SK-MEL-5 (cell line): ENCODE measurements around the gene GDPD3. TPM values are rescaled to one million over a fixed set of nuclear protein-coding genes. Genes with fewer than 3 reads are reported as not detected.
"Not testable (repeated sequence)": the region's sequence is repeated elsewhere in the genome, so short reads cannot be mapped to it uniquely, and the experiment has no call there.

Experiments
- DNase-seq: peaks from one replicate; pipeline ENCODE4 v3.0.0-alpha.2; 2016; ENCODE audit warnings: low read depth, low spot score
- in situ Hi-C: cut with HindIII; loops from 2 replicates; pipeline ENCODE4 v1.10.0; 2016; ENCODE audit warnings: low sequenced_read_pairs, high pct_unique_total_duplicates, low pct_unique_long_range_greater_than_20kb
- total RNA-seq: library from RNA; depleted of rRNA; stranded (reverse); fragments of >200 nt; shearing (Covaris generic); gene quantifications from 2 replicates; pipeline ENCODE4 v1.2.3, GENCODE V29; 2014

Gene GDPD3
- total RNA-seq, 1 experiment from 2014 or later: 0.34 TPM

DNA sequence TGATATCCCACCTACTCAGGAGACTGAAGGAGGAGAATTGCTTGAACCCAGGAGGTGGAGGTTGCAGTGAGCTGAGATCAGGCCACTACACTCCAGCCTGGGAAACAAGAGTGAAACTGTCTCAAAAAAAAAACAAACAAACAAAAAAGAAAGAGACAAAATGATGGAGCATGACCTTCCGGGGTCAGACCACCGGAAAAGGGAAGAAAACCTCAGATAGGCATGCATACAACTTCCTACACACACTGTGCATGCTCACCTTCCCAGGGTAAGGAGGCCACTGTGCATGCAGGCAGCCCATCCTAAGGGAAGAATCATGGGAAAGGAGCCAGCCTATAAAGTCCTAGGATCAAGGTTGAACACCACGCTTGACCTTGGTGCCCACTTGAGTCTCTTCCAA is 19.3 kb upstream of the GDPD3 start:
- in situ Hi-C loops: no loop called here
- no peak for DNase-seq

DNA sequence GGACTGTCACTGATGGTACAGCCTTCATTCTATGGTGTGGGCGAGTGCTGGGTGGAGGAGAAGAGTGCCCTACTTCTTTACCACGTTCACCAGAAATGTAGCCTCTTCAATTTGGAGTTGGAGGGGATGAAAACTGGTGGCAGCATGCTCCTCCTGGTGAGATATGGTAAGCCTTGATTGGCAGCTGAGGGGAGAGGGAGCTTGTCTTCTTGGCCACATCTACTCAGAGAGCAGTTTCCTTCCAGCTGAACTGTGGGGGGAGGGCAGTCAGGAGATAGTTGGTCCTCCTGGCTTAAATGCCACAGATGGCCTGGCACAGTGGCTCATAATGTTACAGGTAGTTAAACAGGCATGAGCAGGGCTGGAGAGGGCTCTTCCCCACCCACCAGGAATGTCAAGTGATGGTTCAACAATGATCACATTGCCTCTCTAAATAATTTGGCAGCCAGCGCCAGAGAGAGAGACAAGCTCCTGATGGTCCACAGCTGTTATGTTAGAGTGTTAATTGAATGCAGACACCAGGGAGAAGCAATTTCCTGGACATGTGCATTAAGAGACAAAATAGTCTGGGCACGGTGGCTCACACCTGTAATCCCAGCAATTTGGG is 18.6 kb upstream of the GDPD3 start:
- in situ Hi-C loops: no loop called here
- DNase-seq: no peak

DNA sequence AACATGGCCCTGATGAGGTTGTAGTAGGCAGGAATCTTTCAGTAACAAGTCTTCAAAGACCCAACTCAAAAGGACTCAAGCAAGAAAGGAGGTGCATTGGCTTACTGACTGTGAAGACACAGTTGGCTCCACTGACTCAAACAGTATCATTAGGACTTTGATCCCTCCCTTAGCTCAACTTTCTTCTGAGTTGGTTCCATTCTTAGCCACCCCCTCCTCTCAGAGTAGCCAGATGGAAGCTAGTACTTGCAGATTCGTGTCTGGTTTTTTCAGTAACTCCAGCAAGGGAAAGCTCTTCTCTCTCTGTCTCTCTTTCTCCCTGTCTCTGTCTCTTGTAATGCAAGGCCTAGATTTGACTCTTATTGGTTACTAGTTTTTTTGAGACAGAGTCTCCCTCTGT is 14.7 kb upstream of the GDPD3 start:
- no peak for DNase-seq
- in situ Hi-C loops: no loop called here

DNA sequence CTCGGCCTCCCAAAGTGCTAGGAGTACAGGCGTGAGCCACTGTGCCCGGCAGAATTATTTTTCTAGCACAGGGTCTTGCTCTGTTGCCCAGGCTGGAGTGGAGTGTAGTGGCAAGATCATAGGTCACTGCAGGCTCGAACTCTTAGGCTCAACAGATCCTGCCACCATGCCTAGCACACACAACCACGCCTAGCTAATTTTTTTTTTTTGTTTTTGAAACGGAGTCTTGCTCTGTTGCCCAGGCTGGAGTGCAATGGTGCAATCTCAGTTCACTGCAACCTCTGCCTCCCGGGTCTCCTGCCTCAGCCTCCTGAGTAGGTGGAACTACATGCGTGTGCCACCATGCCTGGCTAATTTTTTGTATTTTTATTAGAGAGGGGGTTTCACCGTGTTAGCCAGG is 12.4 kb upstream of the GDPD3 start:
- DNase-seq, in situ Hi-C loops: not testable (repeated sequence)

DNA sequence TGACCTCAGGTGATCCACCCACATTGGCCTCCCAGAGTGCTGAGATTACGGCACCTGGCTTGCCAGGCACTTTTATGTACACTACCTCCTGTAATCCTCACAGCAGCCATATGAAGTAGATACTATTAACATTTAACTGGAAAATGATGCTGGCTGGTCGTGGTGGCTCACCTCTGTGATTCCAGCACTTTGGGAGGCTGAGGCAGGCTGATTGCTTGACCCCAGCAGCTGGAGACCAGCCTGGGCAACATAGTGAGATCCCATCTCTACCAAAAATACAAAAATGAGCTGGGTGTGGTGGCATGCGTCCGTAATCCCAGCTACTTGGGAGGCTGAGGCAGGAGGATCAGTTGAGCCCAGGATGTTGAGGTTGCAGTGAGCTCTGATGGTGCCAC is 11.6 kb upstream of the GDPD3 start:
- in situ Hi-C loops: no loop called here
- DNase-seq: no peak

DNA sequence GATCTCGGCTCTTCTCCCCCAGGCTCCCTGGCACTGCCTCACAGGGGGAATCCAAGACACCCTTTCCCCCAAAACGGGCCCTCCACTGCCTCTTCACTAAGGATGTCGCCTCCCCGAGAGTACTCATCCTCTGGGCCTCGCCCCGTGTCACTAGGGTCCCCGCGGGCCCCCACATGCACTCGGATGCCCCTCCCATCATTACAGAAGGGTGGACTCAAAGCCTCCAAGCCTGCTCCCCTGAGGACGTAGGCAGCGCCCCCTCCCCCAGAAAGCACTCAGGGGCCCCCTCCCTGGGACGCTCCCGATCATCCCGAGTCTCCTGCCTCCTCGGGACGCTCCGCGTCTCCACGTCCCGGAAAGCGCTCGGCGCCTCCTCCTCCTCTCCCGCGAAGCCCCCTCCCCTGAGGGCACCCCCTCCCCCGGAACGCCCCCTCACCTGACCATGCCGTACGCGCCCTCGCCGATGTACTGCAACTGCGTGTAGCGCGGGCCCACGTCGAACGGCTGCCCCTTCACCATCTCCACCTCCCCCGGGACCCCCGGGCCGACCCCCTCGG is 9.3 kb upstream of the GDPD3 start:
- in situ Hi-C loops: no loop called here
- DNase-seq: no peak

DNA sequence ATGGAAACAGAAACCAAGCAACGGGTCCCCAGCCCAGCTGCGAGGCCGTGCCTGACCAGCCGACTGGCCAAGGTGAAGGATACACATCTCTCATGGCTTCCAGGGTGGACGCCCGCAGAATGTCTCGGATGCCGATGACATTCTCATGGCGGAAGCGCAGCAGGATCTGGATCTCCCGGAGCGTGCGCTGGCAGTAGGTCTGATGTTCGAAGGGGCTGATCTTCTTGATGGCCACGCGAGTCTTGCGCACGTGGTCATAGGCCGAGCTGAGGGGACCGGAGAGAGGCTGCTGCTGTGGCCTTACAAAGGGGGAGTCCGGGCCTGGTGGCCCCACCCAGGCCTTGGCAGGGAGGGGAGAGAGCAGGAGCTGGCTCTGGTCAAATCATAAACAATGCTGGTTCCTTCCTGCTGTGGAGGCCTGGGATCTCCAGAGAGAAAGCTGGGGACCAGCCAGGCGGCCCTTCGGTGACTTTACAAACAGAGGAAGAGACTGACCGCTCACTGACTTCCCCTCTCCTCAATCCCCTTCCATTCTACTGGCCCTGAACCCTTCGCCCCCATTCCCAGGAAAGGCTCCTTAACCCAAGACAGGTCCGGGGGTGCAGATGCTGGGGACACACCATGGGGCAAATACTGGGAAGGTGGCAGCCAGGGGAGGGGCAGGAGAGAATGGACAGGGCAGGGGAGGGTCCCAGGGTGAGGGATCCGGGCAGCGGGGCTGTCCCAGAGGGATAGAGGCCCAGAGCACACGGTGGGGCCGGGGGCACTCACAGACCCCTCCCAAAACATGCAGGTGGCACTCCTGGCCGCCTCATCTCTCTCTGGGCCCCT is 8.6 kb upstream of the GDPD3 start:
- DNase-seq: no peak
- in situ Hi-C loops: no loop called here

DNA sequence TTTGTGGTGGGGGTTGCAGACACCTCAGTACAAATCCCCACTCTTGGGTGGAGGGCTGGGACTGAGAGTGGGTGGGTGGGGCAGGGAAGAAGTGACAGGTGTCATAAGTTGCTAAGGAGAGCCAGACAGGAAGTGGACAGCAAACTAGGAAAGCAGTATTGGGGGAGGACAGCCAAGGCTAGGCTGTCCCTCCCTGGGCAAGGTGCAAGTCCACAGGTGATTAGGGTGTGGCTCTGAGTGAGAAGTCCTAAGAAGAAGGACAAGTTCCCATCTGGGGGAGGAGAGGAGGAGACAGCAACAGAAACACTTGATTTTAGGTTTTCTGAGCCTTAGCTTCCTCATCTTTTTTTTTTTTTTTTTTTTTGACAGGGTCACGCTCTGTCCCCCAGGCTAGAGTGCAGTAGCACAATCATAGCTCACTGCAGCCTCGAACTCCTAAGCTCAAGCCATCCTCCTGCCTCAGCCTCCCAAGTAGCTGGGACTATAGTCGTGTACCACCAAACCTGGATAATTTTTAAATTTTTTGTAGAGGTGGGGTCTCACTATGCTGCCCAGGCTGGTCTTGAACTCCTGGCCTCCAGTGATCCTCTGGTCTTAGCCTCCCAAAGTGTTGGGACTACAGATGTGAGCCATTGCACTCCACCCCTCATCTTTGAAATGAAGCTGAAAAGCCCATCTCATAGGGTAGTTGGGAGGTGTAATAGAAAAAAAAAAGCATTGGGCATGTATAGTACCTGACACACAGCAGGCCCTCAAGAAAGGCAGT is 7.2 kb upstream of the GDPD3 start:
- no peak for DNase-seq
- in situ Hi-C loops: no loop called here

DNA sequence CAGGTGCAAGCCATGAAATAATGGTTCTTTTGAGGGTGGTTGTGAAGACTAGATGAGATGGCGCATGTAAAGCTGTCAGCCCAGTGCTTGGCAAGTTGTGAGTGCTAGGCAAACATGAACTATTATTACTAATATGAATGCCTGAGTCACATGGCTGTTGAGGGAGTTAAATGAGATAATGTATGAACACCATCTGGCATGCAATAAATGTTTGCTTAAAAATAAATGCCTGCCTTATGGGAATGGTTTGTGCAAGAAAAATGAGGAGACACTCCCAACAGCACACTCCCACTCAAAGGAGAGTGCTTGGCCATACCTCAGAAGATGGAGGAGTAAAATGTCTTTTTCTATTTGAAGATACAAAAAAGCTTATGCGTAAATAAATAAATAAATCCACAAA is 6.1 kb upstream of the GDPD3 start:
- in situ Hi-C loops: no loop called here
- no peak for DNase-seq

DNA sequence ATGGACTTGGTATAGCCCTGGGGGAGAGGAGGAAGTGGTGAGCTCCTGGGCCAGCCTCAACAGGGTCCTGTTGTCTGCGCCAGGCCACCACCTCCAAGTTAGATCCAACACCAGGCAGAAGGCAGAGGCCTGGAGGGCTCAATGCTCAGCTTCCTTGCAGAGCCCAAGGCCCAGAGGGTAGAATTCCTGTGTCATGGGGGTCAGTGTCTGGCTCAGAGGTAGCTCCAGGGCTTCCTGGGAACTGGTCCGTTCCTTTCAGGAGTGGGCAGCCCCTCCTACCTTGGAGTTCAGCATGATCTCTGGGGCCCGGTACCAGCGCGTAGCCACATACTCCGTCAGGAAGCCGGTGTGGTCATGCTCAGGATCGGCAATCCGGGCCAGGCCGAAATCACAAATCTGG is 4.4 kb upstream of the GDPD3 start:
- in situ Hi-C loops: no loop called here
- no peak for DNase-seq

DNA sequence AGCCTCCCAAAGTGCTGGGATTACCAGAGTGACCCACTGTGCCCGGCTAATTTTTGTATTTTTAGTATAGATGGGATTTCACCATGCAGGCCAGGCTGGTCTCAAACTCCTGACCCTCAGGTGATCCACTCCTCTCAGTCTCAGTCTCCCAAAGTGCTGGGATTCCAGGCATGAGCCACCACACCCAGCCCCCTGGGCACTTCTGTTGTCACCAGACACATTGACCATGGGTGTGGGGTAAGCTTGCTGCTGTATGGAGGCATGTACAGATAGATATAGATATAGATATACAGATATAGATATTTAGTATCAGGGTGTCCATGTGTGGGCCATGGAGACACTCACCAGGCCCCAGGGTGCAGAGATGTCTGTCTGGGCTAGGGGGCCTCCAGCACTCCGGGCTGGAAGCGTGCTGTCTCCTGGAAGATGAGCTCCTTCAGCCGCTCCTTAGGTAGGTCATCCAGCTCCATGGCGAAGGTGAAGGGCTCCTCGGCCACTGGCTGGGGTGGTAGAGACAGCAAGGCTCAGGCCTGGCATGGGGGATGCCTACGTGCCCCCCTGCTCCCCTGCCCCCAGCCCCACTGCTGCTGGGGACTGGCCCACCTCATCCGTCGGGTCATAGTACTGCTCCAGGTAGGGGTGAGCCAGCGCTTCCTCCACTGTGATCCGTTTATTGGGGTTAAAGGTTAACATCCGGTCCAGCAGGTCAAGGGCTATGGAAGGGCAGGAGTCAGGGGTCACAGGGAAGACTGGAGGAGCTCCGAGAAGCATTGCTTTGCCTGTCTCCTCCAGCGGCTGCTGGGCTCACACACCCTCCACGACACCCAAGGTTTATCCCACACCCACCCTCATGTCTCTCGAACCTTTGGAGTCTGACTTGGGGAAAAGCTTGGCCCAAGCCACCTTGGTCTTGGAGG is 3.2 kb upstream of the GDPD3 start:
- DNase-seq: no peak
- in situ Hi-C loops: no loop called here

DNA sequence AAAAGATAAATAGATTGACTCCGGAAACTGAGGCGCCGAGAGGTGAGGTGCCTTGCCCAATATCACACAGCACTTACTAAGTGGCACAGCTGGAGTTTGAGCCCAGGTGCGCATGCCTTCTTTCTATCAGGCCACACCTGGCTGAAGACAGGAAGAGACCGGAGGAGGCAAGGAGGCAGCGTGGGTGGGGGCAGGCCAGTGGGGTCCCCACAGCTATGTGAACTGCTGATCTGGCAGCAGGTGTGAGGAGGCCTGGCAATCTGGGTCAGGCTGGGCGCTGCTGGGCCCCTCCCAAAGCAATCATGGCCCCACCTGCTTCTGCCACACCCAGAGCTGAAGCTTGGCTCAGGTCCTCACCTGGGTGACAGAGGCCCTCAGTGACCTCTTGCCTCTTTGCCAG is 1.9 kb upstream of the GDPD3 start:
- no peak for DNase-seq
- in situ Hi-C loops: no loop called here

DNA sequence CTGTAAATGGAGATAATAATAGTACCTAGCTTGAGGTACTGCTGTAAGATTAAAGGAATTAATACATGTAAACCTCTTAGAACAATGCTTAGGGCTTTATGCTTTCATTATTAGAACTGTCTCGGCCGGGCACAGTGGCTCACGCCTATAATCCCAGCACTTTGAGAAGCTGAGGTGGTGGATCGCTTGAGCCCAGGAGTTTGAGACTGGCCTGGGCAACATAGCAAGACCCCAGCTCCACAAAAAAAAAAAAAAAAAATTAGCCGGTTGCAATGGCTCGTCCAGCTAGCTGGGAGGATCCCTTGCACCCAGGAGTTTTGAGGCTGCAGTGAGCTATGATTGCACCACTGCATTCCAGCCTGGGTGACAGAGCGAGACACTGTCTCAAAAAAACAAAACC is 1.5 kb upstream of the GDPD3 start:
- DNase-seq, in situ Hi-C loops: not testable (repeated sequence)

DNA sequence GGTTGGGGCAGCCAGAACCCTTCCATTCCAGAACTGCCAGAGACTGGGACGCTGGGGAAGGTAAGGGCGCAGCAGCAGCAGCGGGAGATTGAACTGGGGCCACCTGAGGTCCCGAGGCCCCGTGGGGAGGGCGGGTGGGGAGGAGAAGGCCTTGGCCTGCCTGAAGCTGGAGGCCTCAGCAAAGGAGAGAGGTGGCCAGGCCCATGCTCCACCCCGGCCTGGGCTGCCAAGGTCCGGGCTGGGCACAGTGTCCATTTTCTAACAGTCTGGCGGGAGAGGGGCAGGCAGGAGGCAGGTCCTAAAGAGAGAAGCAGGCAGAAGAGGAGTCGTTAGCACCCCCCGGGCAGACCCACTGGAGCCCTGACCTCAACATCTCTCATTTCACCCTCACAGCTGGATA is 1.1 kb upstream of the GDPD3 start:
- in situ Hi-C loops: no loop called here
- DNase-seq: no peak

DNA sequence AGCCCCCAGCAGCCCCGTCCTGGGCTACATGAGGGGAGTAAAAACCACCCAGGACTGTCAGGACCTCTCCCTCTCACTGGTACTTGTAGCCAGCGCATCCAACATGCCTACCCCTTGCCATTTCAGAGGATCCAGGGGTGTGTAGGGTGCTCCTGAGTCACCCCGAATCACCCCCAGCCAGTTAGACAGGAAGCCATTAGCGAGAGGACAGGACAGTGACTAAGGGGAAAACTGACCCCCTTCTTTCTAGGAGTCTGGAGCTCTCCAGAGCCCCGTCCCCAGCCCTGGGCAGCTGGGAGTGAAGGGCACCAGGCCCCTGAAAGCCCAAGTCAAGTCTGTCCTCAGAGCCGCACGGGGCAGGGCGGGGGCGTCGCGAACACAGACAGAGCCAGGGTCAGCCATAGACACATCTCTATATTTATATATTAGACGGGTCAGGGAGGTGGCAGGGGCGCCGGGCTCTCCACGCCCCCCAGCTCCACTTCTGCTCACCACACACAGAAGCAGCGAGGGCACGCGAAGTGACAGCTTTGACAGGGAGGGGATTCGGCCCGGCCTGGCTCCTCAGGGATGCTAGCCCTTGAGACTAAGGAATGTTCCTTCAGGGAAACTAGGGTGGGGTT is 485 bp upstream of the GDPD3 start:
- in situ Hi-C loops: no loop called here
- DNase-seq: no peak

DNA sequence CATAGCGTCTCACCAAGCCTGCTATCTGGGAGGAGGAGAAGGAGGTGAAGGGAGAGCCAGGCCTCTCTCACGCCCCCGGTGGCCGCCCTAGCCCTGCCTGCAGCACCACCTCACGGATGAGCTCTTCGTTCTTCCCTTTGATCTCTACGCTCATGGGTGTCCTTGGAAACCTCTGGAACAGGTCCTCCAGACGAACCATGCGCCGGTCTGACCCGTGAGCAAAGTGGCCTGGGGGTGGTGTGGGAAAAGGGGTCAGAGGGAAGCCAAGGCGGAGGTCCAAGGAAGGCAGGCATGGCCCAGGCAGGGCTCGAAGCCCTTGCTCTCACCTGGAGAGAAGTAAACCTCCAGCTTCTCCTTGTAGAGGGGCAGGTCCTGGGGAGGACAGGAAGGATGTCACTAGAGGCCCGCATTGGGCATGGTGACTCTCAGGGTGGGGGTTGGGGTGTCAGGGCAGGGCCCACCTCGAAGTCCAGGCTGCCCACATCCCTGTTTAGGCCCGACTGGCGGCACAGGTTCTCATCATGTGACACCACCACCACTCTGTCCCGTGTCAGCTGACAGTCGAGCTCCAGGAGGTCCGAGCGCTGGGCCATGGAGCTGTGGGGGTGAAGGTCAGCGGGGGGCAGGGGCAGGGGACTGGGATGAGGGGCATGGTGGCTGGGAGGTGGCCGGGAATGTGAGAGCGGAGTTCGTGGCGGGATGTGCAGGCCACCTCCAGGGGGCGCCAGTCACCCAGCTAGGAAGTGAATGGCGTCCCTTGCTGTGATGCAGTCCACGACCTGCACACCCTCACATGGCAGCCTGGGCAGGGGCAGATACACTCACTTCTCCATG is 923 bp downstream of the GDPD3 start:
- peak; percentile 72 for DNase-seq
- in situ Hi-C loops: no loop called here
